Dedifferentiated amniotic fluid mesenchymal stem cell (primary cell): ENCODE data around the gene ARFGEF2.
A peak's percentile ranks its signal among the peaks of the same experiment; 100 is the strongest.
"Not testable (repeated sequence)": the region's sequence is repeated elsewhere in the genome, so short reads cannot be mapped to it uniquely, and the experiment has no call there.

ENCODE experiments used
- DNase-seq: peaks from one replicate; pipeline ENCODE4 v3.0.0-alpha.2; 2016; ENCODE audit errors: extremely low spot score

Gene ARFGEF2

GRCh38 chr20:48999890-49000870, 78.7 kb downstream of the ARFGEF2 start:
- DNase-seq: no peak

- no peak for DNase-seq
Measured at GRCh38 chr20:49001741-49002140, 80.2 kb downstream of the ARFGEF2 start.

DNA sequence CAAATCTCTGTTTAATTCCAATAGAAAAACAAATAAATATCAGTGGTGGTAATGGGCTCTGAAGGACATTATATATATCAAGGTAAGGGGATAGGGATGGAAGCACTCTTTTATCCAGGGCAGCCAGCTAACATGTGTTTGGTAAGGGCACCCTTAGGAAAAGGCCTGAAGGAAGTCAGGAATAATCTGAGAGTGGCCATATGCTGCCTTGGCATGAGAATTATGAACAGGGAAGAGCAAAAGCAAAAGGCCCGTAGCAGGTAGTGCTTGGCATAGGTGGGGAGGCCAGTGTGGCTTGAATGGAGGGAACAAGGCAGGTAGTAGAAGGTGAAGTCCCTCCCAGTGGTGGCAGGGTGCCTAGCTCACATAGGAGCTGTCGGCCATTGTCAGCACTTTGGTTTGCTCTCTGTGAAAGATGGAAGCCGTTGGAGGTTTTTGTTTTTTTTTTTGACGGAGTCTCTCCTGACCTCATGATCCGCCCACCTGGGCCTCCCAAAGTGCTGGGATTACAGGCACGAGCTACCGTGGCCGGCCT, 85.0 kb downstream of the ARFGEF2 start:
- DNase-seq: no peak

GRCh38 chr20:49009899-49010631, 88.6 kb downstream of the ARFGEF2 start:
- no peak for DNase-seq

GRCh38 chr20:49024220-49024619, 102.7 kb downstream of the ARFGEF2 start:
- no peak for DNase-seq

- DNase-seq: not testable (repeated sequence)
Measured at GRCh38 chr20:49028177-49028576, 106.7 kb downstream of the ARFGEF2 start.

DNA sequence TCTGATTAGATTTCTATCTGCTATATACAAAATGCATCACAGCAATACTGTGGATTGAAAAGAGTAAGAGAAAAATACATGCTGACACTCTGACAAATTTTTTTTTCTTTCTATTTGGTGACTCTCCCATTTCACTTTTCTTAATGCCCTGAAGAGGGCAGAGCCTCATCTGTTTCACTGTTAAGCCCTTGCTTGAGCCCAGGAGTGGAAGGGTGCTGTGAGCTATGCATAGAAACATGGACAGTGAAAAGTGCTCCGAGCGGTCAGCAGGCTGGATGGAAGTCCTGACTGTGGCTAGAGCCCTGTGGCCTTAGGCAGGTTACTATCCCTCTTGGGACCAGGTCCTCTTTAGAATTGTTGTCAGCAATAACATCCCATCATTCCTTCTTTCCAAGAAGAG, 107.2 kb downstream of the ARFGEF2 start:
- peak; percentile 23 for DNase-seq

- DNase-seq: peak; percentile 29
Measured at GRCh38 chr20:49029203-49029602, 107.7 kb downstream of the ARFGEF2 start.

- no peak for DNase-seq
Measured at GRCh38 chr20:49030954-49031619, 109.6 kb downstream of the ARFGEF2 start.

DNA sequence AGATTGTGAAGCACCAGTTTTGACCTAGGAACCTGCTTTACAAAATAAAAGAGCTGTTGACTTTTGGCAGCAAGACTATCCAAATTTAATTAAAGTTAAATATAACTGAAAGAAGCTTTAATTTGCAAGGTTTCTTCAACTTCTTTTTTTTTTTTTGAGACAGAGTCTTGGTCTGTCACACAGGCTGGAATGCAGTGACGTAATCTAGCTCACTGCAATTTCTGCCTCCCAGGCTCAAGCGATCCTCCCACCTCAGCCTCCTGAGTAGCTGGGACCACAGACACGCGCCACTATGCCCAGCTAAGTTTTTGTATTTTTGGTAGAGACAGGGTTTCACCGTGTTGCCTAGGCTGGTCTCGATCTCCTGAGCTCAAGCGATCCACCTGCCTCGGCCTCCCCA, 110.9 kb downstream of the ARFGEF2 start:
- no peak for DNase-seq

GRCh38 chr20:49034070-49034732, 112.7 kb downstream of the ARFGEF2 start:
- no peak for DNase-seq

GRCh38 chr20:49037962-49038387, 116.5 kb downstream of the ARFGEF2 start:
- no peak for DNase-seq

DNA sequence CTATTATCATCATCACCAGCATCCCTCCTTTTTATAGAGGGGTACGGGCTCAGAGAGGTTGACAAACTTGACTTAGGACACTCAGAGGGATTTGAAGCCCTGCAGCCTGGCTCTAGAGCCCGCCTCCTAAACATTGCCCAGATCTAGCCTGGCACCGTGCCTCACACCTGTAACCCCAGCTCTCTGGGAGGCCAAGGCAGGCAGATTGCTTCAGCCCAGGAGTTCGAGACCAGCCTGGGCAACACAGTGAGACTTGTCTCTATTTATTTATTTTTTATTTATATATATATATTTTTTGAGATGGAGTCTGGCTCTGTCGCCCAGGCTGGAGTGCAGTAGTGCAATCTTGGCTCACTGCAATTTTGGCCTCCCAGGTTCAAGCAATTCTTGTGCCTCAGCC, 118.3 kb downstream of the ARFGEF2 start:
- DNase-seq: no peak

GRCh38 chr20:49043000-49043399, 121.5 kb downstream of the ARFGEF2 start:
- DNase-seq: no peak

- DNase-seq: no peak
Measured at GRCh38 chr20:49045440-49046086, 124.1 kb downstream of the ARFGEF2 start.

- DNase-seq: peak; percentile 96
Measured at GRCh38 chr20:49046087-49046900, 124.8 kb downstream of the ARFGEF2 start, which contains the start of gene CSE1L. Gene CSE1L, plus strand, starts transcription at chr20:49046312. Its CDS starts 12,152 bp downstream, at chr20:49058464.

- DNase-seq: no peak
Measured at GRCh38 chr20:49052334-49052733, 130.8 kb downstream of the ARFGEF2 start.

DNA sequence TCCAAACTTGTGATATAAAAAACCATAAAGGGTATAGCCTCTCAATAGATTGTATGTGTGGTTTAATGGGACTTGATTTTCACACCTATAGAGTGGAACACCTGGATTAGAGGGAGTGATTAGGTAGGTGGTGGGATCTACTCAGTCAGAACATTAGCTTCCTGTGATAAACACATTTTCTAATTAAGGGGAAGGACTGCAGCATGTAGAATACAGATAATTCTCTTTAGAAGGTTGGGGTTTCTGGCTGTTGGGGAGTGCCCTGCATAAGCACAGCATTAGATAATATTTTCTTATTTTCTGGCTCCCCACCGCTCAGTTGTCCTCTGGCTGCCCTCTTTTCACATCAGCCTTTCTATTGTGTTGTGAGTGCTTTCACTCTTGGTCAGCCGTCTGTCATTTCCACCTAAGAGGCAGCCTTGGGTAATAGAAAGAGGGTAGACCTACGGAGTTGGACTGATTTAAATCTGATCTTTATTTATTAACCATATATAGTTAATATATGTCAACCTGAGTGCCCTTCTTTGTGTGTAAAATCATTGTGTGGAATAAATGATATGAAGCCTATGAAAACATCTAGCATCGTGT, 132.6 kb downstream of the ARFGEF2 start:
- DNase-seq: no peak

- DNase-seq: no peak
Measured at GRCh38 chr20:49063279-49063678, 141.8 kb downstream of the ARFGEF2 start.
